ENCODE results near the gene SLC5A12.

The SLC5A12 gene, protein sequence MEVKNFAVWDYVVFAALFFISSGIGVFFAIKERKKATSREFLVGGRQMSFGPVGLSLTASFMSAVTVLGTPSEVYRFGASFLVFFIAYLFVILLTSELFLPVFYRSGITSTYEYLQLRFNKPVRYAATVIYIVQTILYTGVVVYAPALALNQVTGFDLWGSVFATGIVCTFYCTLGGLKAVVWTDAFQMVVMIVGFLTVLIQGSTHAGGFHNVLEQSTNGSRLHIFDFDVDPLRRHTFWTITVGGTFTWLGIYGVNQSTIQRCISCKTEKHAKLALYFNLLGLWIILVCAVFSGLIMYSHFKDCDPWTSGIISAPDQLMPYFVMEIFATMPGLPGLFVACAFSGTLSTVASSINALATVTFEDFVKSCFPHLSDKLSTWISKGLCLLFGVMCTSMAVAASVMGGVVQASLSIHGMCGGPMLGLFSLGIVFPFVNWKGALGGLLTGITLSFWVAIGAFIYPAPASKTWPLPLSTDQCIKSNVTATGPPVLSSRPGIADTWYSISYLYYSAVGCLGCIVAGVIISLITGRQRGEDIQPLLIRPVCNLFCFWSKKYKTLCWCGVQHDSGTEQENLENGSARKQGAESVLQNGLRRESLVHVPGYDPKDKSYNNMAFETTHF

GRCh38 chr11:26721948-26722475 is at the start of gene SLC5A12:
Gene SLC5A12 (minus strand): TSS chr11:26722060. CDS start chr11:26721714, 346 bp downstream.
- no peak for DNase-seq

GRCh38 chr11:26769027-26769426 is 47.2 kb upstream of the SLC5A12 start:
- DNase-seq = no peak

DNA sequence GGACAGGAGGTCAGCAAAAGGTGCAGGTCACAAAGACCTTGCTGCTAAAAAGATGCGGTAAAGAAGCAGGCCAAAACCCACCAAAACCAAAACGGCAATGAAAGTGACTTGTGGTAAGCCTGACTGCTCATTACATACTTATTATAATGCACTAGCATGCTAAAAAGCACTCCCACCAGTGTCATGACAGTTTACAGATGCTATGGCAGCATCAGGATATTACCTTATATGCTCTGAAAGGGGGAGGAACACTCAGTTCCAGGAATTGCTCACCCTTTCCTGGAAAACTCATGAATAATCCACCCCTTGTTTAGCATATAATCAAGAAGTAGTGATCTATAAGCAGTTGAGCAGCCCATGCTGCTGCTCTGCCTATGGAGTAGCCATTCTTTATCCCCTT is 45.2 kb upstream of the SLC5A12 start:
- DNase-seq = no peak

DNA sequence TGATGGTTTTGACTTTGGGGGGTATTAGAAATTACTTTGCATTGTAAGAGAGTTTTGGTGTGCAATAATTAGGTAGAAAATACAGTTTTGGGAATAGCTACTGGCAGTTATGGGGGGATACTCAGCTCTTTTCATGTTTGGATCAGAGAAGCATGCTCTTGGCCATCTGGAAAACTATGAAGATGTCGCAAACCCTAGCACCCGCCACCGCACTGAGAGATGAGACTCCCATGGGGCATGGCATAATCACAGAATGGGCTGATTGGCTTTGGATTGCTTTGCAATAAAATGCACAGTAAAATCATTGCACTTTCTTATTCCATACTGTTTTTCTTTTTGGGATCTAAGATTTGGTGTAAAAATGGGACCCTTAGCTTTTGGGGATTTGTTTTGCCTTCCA is 43.5 kb upstream of the SLC5A12 start:
- DNase-seq = no peak

- no peak for DNase-seq
Measured at GRCh38 chr11:26764825-26765224, 43.0 kb upstream of the SLC5A12 start.

DNA sequence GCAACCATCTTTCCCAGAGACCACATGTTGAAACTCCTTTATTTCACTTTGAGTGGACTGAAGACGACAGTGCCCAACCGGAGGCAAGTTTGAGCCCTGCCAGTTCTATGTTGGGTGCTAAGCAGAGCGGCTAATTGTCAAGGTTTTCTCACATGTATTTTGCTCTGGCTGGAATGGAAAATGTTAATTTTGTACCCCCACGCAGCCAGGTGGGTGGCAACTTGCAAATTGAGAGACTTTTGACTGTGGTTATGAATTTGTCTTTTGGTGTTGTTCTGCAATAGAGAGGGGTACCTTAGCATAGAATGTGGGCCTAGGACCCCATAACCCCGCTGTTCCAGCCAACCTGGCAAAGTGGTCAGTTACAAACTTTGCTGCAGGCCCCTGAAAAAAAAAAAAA is 42.5 kb upstream of the SLC5A12 start:
- DNase-seq = no peak

- no peak for DNase-seq
Measured at GRCh38 chr11:26762089-26762488, 40.2 kb upstream of the SLC5A12 start.

GRCh38 chr11:26761361-26761809 is 39.5 kb upstream of the SLC5A12 start:
- DNase-seq = no peak

GRCh38 chr11:26757995-26758394 is 36.1 kb upstream of the SLC5A12 start:
- DNase-seq = no peak

- DNase-seq = no peak
Measured at GRCh38 chr11:26755762-26756161, 33.9 kb upstream of the SLC5A12 start.

DNA sequence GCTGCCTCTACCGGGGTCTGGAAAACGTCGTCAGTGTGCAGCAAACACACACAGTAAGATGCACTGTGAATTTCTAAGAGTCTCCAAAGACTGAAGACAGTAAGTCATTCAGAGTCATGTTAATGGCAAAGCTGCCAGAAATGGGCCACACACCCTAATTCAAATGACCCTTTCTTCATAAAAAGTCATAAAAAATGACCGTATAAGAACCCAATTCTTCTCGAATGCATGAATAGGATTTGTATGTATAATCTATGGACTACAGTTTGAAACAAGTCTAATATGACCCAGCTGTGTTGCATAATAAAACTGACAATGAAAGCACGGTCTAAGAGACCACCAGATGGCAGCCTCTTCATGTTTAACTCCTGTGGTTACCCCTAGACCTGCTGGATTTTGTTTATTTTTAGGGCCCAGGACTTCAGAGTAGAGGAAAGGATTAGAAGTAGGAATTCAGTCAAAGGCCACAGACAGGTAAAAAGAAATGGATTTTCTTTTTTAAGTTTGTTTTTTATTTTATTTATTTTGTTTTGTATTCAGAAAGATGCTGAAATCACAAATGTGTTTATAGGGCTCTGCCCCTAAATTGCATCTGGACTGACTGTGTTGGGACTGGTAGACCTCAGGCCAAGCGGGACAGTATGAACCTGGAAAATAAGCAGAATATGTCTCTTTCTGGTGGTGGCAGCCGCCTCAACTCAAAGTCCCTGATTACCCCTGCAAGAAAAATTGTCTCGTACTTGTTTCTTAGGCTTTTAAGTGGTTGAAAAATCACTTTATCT is 32.1 kb upstream of the SLC5A12 start:
- DNase-seq = peak; percentile 84

DNA sequence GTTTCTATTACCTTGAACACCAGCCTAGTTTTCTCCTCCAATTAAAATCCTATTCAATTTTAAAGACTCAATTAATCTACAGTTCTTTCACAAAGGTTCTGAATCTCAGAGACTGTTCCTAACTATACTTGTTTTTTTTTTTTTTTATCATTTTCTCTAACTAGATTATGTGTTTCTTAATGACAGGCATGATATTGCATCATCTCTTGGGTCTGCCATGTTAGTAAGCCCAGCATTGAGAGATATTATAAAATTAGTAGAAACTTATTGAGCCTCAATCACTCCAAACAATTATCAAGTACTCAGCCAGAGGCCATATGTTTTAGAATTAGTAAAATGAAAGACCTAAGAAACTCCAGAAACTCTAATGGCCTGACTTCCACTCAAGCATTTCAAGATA is 28.1 kb upstream of the SLC5A12 start:
- DNase-seq = no peak

DNA sequence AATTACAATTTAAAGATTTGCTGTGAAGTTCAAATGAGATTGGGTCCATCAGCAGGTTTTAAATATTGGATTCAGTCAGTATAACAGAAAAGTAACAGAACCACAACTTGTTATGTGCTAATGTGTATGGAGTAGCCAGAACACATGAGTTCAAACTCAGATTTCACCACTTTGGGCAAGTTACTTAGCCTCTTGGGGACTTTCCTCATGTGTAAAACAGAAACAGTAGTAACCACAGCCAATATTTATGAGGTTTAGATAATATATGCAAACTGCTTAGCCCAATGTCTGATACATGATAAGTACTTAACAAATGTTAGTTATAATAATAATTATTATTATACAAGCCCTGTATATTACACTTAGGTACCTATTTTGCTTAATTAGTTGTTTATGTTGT is 21.8 kb upstream of the SLC5A12 start:
- DNase-seq = no peak

- no peak for DNase-seq
Measured at GRCh38 chr11:26742966-26743365, 21.1 kb upstream of the SLC5A12 start.

DNA sequence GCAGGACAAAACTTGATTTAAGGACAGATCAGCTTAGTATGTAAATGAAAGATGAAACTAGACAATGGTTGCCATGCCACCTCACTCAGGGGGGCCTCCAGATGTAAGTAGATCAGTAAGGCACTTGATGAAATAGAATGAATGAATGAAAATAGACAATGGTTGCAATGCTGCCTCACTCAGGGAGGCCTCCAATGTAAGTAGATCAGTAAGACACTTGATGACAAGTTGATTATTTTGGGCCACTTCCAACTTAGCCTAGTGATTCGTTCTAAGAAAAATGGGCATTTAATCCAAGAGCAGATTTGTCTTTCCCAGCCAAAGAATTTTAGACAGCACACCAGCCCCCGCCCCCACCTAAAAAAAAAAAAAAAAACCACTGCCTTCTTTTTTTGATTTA is 19.2 kb upstream of the SLC5A12 start:
- DNase-seq = no peak

GRCh38 chr11:26739366-26740073 is 17.7 kb upstream of the SLC5A12 start:
- DNase-seq = no peak

- DNase-seq = no peak
Measured at GRCh38 chr11:26734691-26735090, 12.8 kb upstream of the SLC5A12 start.

DNA sequence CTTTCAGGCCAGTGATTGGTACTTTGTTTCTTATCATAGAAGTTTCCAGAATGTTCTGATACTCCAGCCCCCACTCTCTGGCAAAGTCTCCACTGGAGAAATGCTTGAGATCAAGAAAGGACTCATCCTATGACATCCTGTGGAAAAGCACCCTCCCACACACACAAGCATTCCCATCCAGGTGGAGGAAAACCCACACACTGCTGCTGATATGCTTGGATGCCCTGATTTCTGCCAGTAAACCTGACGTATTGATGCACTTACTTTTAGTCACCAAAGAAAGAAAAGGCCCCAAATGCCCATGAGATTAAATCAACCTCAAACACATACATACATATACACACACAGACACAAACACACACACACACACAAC is 9.2 kb upstream of the SLC5A12 start:
- no peak for DNase-seq

DNA sequence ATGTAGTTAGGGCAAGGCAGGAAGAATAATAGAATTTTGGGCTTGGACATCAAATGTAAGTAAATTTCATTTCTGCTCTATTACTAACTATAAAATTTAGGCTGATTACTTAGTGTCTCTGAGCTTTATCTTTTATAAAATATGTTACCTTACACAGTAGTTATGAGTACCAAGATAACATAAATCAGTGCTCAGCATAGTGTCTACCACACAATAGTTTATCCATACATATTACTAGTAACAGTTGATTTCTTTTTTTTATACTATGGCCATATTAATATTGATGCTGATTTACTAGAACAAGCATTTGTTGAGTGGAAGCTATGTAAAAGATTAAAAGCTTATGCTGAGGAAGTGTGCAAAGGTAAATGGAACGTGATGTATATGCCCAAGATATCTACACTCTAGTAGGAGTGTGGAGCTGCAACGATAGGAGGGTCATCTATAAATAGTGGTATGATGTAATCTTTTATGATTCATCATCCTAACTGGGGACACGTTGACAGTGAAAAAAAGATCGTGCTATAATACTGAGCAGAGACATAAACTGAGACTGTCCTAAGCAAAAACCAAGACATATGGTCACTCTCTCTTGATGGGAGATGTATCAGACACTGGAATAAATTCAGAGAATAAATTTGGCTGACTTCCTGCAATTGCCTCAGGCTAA is 8.7 kb upstream of the SLC5A12 start:
- no peak for DNase-seq

DNA sequence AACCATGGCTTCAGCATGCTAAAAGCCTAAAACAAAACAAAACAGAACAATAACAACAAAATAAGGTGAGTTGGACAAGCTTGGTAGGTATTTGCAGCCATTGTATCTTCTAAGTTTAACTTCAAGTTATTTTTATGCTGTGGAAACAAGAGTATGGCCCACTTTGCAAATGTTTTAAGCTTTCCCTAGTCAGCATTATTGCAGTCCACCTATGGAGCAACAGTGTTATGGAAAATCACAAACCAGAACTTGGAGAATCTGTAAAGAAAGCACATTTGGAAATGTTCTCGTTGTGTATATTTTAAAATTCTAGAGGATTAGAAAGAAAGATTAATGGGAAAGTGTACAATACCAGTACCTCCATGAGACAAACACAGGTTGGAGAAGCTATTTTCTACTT is 7.4 kb upstream of the SLC5A12 start:
- no peak for DNase-seq

GRCh38 chr11:26726960-26727359 is 5.1 kb upstream of the SLC5A12 start:
- no peak for DNase-seq

DNA sequence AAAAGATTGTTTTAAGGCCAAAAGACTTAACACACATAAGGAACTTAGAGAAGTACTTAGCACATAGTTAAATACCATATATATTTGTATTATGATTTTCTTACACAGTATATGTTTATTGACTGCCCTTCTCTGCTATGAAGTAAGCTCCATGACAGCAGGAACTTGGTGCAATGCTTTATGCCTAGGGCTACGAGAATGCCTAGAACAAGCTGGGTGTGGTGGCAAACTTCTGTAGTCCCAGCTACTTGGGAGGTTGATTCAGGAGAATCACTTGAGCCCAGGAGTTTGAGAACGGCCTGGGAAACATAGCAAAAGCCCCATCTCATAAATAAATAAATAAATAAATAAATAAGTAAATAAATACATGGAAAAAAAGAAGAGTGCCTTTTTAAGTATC is 1.9 kb downstream of the SLC5A12 start:
- DNase-seq = no peak

All from NCI-H2171 treated with DMSO at 0.1 percent for 48 hours (cell line).